Lower lobe of right lung (tissue), 2 donors: ENCODE data around the gene ITPRIPL1. TPM values are rescaled to one million over a fixed set of nuclear protein-coding genes. Genes with fewer than 3 reads are reported as not detected.

Source experiments
- ATAC-seq, 2 donors: fragments of 200-7000 bp; cut with Tn5 transposase; one replicate each; pipeline ENCODE4 v1.9.1; 2020 to 2022; ENCODE audit warnings: mild to moderate bottlenecking in 2 of 2, moderate library complexity in 2 of 2
- DNase-seq: peaks from one replicate; pipeline ENCODE4 v3.0.0-alpha.2; 2020
- H3K27ac ChIP-seq: fragments of 200-600 bp; one replicate; pipeline ENCODE4 v1.8.0; 2022
- H3K27me3 ChIP-seq: fragments of 200-600 bp; one replicate; pipeline ENCODE4 v1.8.0; 2022; ENCODE audit warnings: low read depth
- H3K36me3 ChIP-seq: fragments of 200-600 bp; one replicate; pipeline ENCODE4 v1.8.0; 2022; ENCODE audit warnings: mild to moderate bottlenecking
- H3K4me1 ChIP-seq: fragments of 200-600 bp; one replicate; pipeline ENCODE4 v1.8.0; 2022
- H3K4me3 ChIP-seq: fragments of 200-600 bp; one replicate; pipeline ENCODE4 v1.8.0; 2022; ENCODE audit warnings: mild to moderate bottlenecking
- H3K9me3 ChIP-seq: fragments of 200-600 bp; one replicate; pipeline ENCODE4 v1.8.0; 2022
- CTCF ChIP-seq: fragments of 200-600 bp; IDR thresholded peaks from one replicate; pipeline ENCODE4 v1.8.0; 2022; ENCODE audit warnings: antibody characterized with exemption, mild to moderate bottlenecking
- intact Hi-C: fragments of 100-400 bp; cut with DNase I; formaldehyde crosslinking; loops from one replicate; pipeline ENCODE4 v1.11.0; 2022
- total RNA-seq: library from RNA; stranded (reverse); fragmentation: NEBNext Ultra II Directional; extraction: Animal tissue kit (Norgen Biotek cat#: 25700); gene quantifications from one replicate; pipeline ENCODE4 v1.2.1, GENCODE V29; 2021
- donor health status: DM: no; HTN: yes; CAD: no; lungs with severe emphysema.

Gene ITPRIPL1
- total RNA-seq, 1 donor from 2014 or later, result 1.9 TPM

- H3K9me3 ChIP-seq, result no peaks in the 10 kb centered on the region
- no peak overlapping the region for H3K4me3 ChIP-seq
- no peaks in the 10 kb centered on the region for H3K4me1 ChIP-seq
- no peak for TF ChIP-seq CTCF
- no peak for DNase-seq
- no peaks in the 10 kb centered on the region for H3K36me3 ChIP-seq
- H3K27ac ChIP-seq, result no peak overlapping the region
- ATAC-seq, result peak; percentile 24 to 29
- intact Hi-C loops, result no loop called here
- no peaks in the 10 kb centered on the region for H3K27me3 ChIP-seq
These were observed 20.3 kb downstream of the ITPRIPL1 start for GRCh38 chr2:96345438-96345837.

- ATAC-seq (no peak), DNase-seq (no peak)
- intact Hi-C loops, result no loop called here
- H3K4me3 ChIP-seq, result no peak overlapping the region
- no peak for TF ChIP-seq CTCF
- H3K27me3 ChIP-seq, result no peaks in the 10 kb centered on the region
- no peaks in the 10 kb centered on the region for H3K9me3 ChIP-seq
- no peaks in the 10 kb centered on the region for H3K4me1 ChIP-seq
- H3K27ac ChIP-seq, result no peak overlapping the region
- no peaks in the 10 kb centered on the region for H3K36me3 ChIP-seq
These were observed 20.8 kb downstream of the ITPRIPL1 start for GRCh38 chr2:96345868-96346462.

GRCh38 chr2:96347395-96347794 is 22.3 kb downstream of the ITPRIPL1 start:
- Histone ChIP-seq H3K4me3 (no peak overlapping the region), H3K36me3 (no peaks in the 10 kb centered on the region), H3K27ac (no peak overlapping the region), H3K27me3 (no peaks in the 10 kb centered on the region), H3K4me1 (no peaks in the 10 kb centered on the region), H3K9me3 (no peaks in the 10 kb centered on the region)
- no peak for TF ChIP-seq CTCF
- ATAC-seq, result no peak
- intact Hi-C loops, result no loop called here
- no peak for DNase-seq

GRCh38 chr2:96353032-96353561 is 28.0 kb downstream of the ITPRIPL1 start:
- ATAC-seq, result no peak
- Histone ChIP-seq H3K4me3 (no peak overlapping the region), H3K27ac (peak overlapping the region; percentile 48), H3K27me3 (no peaks in the 10 kb centered on the region), H3K4me1 (peaks cover 14% of the 10 kb centered on the region), H3K36me3 (no peaks in the 10 kb centered on the region), H3K9me3 (no peaks in the 10 kb centered on the region)
- TF ChIP-seq CTCF, result no peak
- intact Hi-C loops, result no loop called here
- no peak for DNase-seq

GRCh38 chr2:96353606-96354101 is 28.5 kb downstream of the ITPRIPL1 start:
- intact Hi-C loops, result no loop called here
- Histone ChIP-seq H3K27me3 (no peaks in the 10 kb centered on the region), H3K4me1 (peaks cover 14% of the 10 kb centered on the region), H3K9me3 (no peaks in the 10 kb centered on the region), H3K36me3 (no peaks in the 10 kb centered on the region), H3K27ac (peak overlapping the region; percentile 48), H3K4me3 (no peak overlapping the region)
- ATAC-seq (peak in 1 of 2 donors; percentile 43), DNase-seq (no peak)
- no peak for TF ChIP-seq CTCF
